PFSK-1 (cell line): Measurements from ENCODE around the gene SMPD2.

ENCODE experiments used
- FOXP2 ChIP-seq: optimal IDR thresholded peaks from 2 replicates; pipeline ENCODE3; 2011; ENCODE audit warnings: borderline replicate concordance, control low read depth, inconsistent platforms; ENCODE audit not compliant: insufficient read depth; ENCODE audit errors: extremely low read length, extremely low read depth
- POLR2AphosphoS5 ChIP-seq: IDR thresholded peaks from 2 replicates; pipeline ENCODE4 v1.6.1; 2012; ENCODE audit warnings: low read depth, mild to moderate bottlenecking, control low read depth, low read length, moderate library complexity
- SIN3A ChIP-seq: IDR thresholded peaks from 2 replicates; pipeline ENCODE4 v1.6.1; 2012; ENCODE audit warnings: mild to moderate bottlenecking, low read length, moderate library complexity, borderline replicate concordance; ENCODE audit not compliant: insufficient read depth
- TAF1 ChIP-seq: IDR thresholded peaks from 2 replicates; pipeline ENCODE4 v1.6.1; 2012; ENCODE audit warnings: low read length, control low read depth, borderline replicate concordance; ENCODE audit not compliant: insufficient read depth
- TF ChIP-seq, protein P1 (sequence below), 2 experiments: IDR thresholded peaks; 2 replicates each; pipeline versions ENCODE4 v1.6.1 to v1.8.0; 2011 to 2012; ENCODE audit warnings: low read depth in 2 of 2, low read length in 2 of 2, control low read depth in 1 of 2, inconsistent platforms in 1 of 2, mild to moderate bottlenecking in 1 of 2, moderate library complexity in 1 of 2; ENCODE audit not compliant: insufficient read depth in 1 of 2

Gene SMPD2

DNA sequence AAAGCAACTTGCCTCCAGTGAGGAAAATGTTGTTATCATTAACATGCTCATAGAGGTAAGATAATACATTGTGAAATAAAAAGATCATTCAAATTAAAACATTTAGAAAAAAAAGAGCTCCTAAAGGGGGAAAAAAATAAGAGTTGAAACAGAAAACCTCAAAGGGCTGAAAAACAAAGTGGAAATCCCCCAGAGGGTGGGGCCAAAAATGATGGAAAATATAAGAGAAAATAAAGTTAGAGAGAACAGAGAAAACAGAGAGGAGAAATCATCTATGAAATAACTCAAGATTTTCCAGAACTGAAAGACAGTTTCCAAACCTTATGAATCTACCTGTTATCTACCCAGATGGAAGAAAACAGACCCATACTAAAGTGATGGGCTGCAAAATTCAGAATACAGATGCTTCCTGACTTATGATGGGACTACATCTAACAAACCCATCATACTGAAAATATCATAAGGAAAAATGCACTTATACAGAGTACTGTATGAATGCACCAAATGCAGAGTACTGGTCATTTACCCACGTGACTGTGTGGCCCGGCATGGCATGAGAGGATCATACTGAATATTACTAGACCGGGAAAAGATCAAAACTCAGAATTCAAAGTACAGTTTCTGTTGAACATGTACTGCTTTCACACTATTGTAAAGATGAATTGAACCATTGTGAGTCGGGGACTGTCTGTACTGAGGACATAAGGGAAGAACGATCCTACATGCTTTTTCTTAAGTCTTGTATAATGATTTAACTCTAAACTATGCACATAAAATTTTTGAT, 38.5 kb downstream of the SMPD2 start:
- TF ChIP-seq, protein P1, sequence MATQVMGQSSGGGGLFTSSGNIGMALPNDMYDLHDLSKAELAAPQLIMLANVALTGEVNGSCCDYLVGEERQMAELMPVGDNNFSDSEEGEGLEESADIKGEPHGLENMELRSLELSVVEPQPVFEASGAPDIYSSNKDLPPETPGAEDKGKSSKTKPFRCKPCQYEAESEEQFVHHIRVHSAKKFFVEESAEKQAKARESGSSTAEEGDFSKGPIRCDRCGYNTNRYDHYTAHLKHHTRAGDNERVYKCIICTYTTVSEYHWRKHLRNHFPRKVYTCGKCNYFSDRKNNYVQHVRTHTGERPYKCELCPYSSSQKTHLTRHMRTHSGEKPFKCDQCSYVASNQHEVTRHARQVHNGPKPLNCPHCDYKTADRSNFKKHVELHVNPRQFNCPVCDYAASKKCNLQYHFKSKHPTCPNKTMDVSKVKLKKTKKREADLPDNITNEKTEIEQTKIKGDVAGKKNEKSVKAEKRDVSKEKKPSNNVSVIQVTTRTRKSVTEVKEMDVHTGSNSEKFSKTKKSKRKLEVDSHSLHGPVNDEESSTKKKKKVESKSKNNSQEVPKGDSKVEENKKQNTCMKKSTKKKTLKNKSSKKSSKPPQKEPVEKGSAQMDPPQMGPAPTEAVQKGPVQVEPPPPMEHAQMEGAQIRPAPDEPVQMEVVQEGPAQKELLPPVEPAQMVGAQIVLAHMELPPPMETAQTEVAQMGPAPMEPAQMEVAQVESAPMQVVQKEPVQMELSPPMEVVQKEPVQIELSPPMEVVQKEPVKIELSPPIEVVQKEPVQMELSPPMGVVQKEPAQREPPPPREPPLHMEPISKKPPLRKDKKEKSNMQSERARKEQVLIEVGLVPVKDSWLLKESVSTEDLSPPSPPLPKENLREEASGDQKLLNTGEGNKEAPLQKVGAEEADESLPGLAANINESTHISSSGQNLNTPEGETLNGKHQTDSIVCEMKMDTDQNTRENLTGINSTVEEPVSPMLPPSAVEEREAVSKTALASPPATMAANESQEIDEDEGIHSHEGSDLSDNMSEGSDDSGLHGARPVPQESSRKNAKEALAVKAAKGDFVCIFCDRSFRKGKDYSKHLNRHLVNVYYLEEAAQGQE (IDR thresholded peaks at IDR 0.05; ENCODE audit: insufficient read depth in 1 of 2, low read depth in 2 of 2, low read length in 2 of 2), result no peak
- TF ChIP-seq FOXP2, result no peak
- TF ChIP-seq TAF1, result no peak
- no peak for TF ChIP-seq POLR2AphosphoS5
- no peak for TF ChIP-seq SIN3A

DNA sequence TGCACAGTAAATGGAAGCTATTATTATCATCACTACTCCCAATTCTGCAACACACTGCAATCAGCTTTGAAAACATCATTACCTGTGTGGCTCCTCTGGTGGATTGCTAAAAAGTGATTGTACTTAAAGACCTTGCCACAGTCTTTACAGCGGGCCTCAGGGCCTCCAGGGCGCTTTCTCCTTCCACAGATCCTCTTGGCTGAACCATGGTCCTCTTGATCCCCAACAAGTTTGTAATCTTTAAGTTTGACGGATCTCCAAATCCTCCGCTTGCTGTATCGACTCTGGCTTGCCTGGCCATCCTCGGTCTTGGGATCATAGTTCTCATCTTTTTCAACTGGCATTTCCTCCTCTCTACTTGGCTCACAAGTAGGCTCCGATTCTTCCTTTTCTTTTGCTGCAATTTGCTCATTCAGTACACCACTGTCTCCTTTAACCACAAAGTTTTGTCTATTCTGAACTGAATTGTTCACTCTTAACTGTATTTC, 40.5 kb downstream of the SMPD2 start:
- no peak for TF ChIP-seq SIN3A
- TF ChIP-seq, protein P1 (IDR thresholded peaks at IDR 0.05; ENCODE audit: insufficient read depth in 1 of 2, low read depth in 2 of 2, low read length in 2 of 2), result no peak
- no peak for TF ChIP-seq POLR2AphosphoS5
- TF ChIP-seq FOXP2, result no peak
- no peak for TF ChIP-seq TAF1

DNA sequence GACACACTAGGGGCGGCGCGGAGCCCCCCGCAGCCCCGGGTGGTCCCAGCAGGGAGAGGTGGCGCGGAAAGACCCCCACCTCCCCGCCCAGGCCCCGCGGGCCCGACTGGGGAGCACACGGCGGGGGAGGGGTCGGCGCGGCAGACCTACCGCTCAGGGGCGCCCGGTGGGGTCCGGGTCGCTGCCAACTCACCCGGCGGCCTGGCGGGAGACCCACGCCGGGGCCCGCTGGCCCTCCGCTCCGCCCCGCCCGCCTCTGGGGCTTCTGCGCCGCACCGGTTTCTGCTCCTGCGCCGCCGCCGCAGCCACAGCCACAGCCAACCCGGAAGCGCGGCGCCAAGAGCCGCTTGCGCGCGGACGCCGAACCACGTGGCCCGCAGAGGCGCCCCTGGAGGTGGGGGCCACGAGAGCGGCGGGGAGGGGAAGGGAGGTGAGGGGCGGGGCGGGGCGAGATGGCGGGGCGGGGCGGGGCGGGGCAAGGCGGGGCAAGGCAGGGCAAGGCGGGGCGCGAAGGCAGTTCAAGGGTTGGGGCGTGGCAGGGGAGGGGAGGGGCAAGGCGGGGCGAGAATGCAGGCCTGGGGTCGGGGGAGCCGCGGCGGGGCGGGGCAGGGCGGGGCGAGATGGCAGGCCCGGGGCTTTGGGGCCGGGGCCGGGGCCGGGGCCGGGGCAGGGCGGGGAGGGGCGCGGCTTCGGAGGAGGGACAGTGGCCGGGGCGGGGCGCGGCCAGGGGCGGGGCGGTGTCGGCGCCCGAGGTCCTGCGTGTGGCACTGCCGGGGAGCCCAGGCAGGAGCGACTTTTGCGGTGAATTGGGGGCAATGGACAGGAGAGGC, 42.6 kb downstream of the SMPD2 start, which contains the start of gene ZBTB24:
Gene ZBTB24 (minus strand): TSS at position 315 of the 830 bp plus-strand sequence. CDS start 1,193 bp downstream, outside the sequence.
- peak; percentile 77 for TF ChIP-seq FOXP2
- 0 out of 2 replicates have a peak, but pooled peaks have one; percentile 32 for TF ChIP-seq TAF1
- peak; percentile 88 for TF ChIP-seq SIN3A
- TF ChIP-seq POLR2AphosphoS5, result peak; percentile 64
- TF ChIP-seq, protein P1 (IDR thresholded peaks at IDR 0.05; ENCODE audit: insufficient read depth in 1 of 2, low read depth in 2 of 2, low read length in 2 of 2), result no peak

DNA sequence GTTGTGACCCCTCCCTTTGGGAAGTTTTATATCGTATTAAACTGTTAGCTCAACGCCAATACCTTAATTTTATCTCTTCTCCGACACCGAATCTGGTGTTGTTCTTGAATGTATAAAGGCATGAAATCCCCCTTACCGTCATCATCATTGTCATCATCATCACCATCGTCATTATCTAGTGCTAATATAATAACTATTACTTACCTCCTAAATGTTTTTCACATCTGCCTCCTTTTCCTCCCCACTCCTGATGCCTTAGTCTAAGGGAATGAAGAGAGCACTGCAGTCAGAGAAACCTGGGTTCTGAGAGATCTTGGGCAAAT, 43.2 kb downstream of the SMPD2 start:
- TF ChIP-seq TAF1 (no peak), POLR2AphosphoS5 (no peak), FOXP2 (no peak), SIN3A (no peak)
- TF ChIP-seq, protein P1 (IDR thresholded peaks at IDR 0.05; ENCODE audit: insufficient read depth in 1 of 2, low read depth in 2 of 2, low read length in 2 of 2), result no peak
